Activated CD4-positive, alpha-beta T cell treated with anti-CD3 and anti-CD28 coated beads, Interleukin-2, amount 10 ng/mL, durations not matched to agents 7 days and 5 days (primary cell): ENCODE measurements around the gene FSD1. TPM values are rescaled to one million over a fixed set of nuclear protein-coding genes. Genes with fewer than 3 reads are reported as not detected.
A peak's percentile ranks its signal among the peaks of the same experiment; 100 is the strongest.

ENCODE experiments used
- CTCF ChIA-PET: fragments of 350-600 bp; sonication (Branson Sonifier 250); formaldehyde crosslinking; loops from one replicate; lab custom pipeline; 2021; ENCODE audit warnings: antibody characterized with exemption; lab: Charles Lee
- POLR2A ChIA-PET: fragments of 350-600 bp; sonication (Branson Sonifier 250); formaldehyde crosslinking; loops from one replicate; lab custom pipeline; 2021; ENCODE audit warnings: antibody characterized with exemption; lab: Charles Lee
- DNase-seq: peaks from one replicate; pipeline ENCODE4 v3.0.0-alpha.2; 2020
- H3K27ac Mint-ChIP-seq: one replicate; pipeline ENCODE4 v1.8.0; 2021; ENCODE audit warnings: mild to moderate bottlenecking, moderate library complexity, mixed read lengths
- H3K27me3 Mint-ChIP-seq: one replicate; pipeline ENCODE4 v1.8.0; 2021; ENCODE audit warnings: mixed read lengths
- H3K36me3 Mint-ChIP-seq: one replicate; pipeline ENCODE4 v1.8.0; 2021; ENCODE audit warnings: low read depth, mixed read lengths
- H3K4me1 Mint-ChIP-seq: one replicate; pipeline ENCODE4 v1.8.0; 2021; ENCODE audit warnings: mixed read lengths
- H3K4me3 Mint-ChIP-seq: one replicate; pipeline ENCODE4 v1.8.0; 2021; ENCODE audit warnings: mild to moderate bottlenecking, moderate library complexity, mixed read lengths
- H3K9me3 Mint-ChIP-seq: one replicate; pipeline ENCODE4 v1.8.0; 2021; ENCODE audit warnings: mixed read lengths
- total RNA-seq, 2 experiments: library from RNA; stranded (reverse); gene quantifications; one replicate each; pipeline ENCODE4 v1.2.3, GENCODE V29; 2021

FSD1 gene
- total RNA-seq, 2 experiments from 2014 or later, result 12.7 to 17.2 TPM

GRCh38 chr19:4372165-4373012 is 68.0 kb downstream of the FSD1 start:
- Mint-ChIP-seq H3K27ac (peak overlapping the region; percentile 93), H3K27me3 (no peaks in the 10 kb centered on the region), H3K36me3 (peaks cover 5% of the 10 kb centered on the region), H3K4me1 (peaks cover 83% of the 10 kb centered on the region), H3K9me3 (no peaks in the 10 kb centered on the region), H3K4me3 (no peak overlapping the region)
- CTCF ChIA-PET, result interaction anchor here (1.4 kb wide), 1 partner anchor 28 kb away, joined by 7 read pairs; the partner anchor contains the start of gene SH3GL1
- POLR2A ChIA-PET, result no interaction called here
- DNase-seq, result no peak

- Mint-ChIP-seq H3K4me1 (peaks cover 82% of the 10 kb centered on the region), H3K9me3 (no peaks in the 10 kb centered on the region), H3K27me3 (no peaks in the 10 kb centered on the region), H3K4me3 (no peak overlapping the region), H3K36me3 (peaks cover 5% of the 10 kb centered on the region), H3K27ac (peak overlapping the region; percentile 73)
- POLR2A ChIA-PET, result no interaction called here
- DNase-seq, result no peak
- CTCF ChIA-PET, result interaction anchor here (1.4 kb wide), 1 partner anchor 27 kb away, joined by 7 read pairs; the partner anchor contains the start of gene SH3GL1
Observed at GRCh38 chr19:4373013-4373367, 68.6 kb downstream of the FSD1 start.

Other genes with a start within 250 kb of the FSD1 start
- 10 to 100 TPM; 39.4 to 47.5 TPM for gene ZBTB7A, start 237.7 kb upstream of the FSD1 start, total RNA-seq
- 100 to 1,000 TPM; 175 to 202 TPM for gene MAP2K2, start 180.5 kb upstream of the FSD1 start, total RNA-seq
- gene CREB3L3, start 151.0 kb upstream of the FSD1 start, total RNA-seq, result under 1 TPM in 1 of 2 experiments, not detected in 1; 0.07 TPM
- gene SIRT6, start 122.0 kb upstream of the FSD1 start, total RNA-seq, result 10 to 100 TPM; 31.3 to 35.2 TPM
- under 1 TPM; 0.60 to 0.72 TPM for gene ANKRD24, start 121.9 kb upstream of the FSD1 start, total RNA-seq
- gene EBI3, start 75.1 kb upstream of the FSD1 start, total RNA-seq, result 1 to 10 TPM in 1 of 2 experiments, under 1 TPM in 1; 0.27 to 1.2 TPM
- 10 to 100 TPM; 24.8 to 25.5 TPM for gene YJU2, start 57.5 kb upstream of the FSD1 start, total RNA-seq
- gene SHD, start 25.3 kb upstream of the FSD1 start, total RNA-seq, result not detected
- gene TMIGD2, start 2.2 kb upstream of the FSD1 start, total RNA-seq, result 10 to 100 TPM; 45.4 to 48.7 TPM
- 10 to 100 TPM; 10.4 to 11.9 TPM for gene STAP2, start 34.2 kb downstream of the FSD1 start, total RNA-seq
- gene MPND, start 39.0 kb downstream of the FSD1 start, total RNA-seq, result 10 to 100 TPM; 21.2 to 28.1 TPM
- 10 to 100 TPM; 67.7 to 68.2 TPM for gene SH3GL1, start 95.9 kb downstream of the FSD1 start, total RNA-seq
- gene CHAF1A, start 98.0 kb downstream of the FSD1 start, total RNA-seq, result 10 to 100 TPM; 77.1 to 83.7 TPM
- 10 to 100 TPM; 36.2 to 44.6 TPM for gene UBXN6, start 153.2 kb downstream of the FSD1 start, total RNA-seq
- 10 to 100 TPM; 58.3 to 62.1 TPM for gene HDGFL2, start 167.7 kb downstream of the FSD1 start, total RNA-seq
- gene PLIN4, start 213.9 kb downstream of the FSD1 start, total RNA-seq, result not detected
- gene PLIN5, start 230.6 kb downstream of the FSD1 start, total RNA-seq, result not detected
- gene LRG1, start 235.4 kb downstream of the FSD1 start, total RNA-seq, result under 1 TPM in 1 of 2 experiments, not detected in 1; 0.07 TPM